Natural killer cell (primary cell): ENCODE measurements around the gene SPOCK1. TPM values are rescaled to one million over a fixed set of nuclear protein-coding genes. Genes with fewer than 3 reads are reported as not detected.

Experiments used
- ATAC-seq, 3 donors: fragments of 150-1000 bp in 2 of 3; fragments of 200-7000 bp in 1 of 3; cut with Tn5 transposase; 1 replicate in 1 of 3; 2 replicates in 2 of 3; pipeline ENCODE4 v1.10.0; 2021; ENCODE audit warnings: mild to moderate bottlenecking in 2 of 3, moderate library complexity in 2 of 3
- DNase-seq, 2 donors: peaks; one replicate each; pipeline versions ENCODE4 v3.0.0 to v3.0.0-alpha.2; 2013 to 2021; ENCODE audit warnings: mixed read lengths in 1 of 2
- H3K27ac ChIP-seq: one replicate; pipeline ENCODE4 v1.5.1; 2013; ENCODE audit warnings: mild to moderate bottlenecking, low read length
- H3K27me3 ChIP-seq: one replicate; pipeline ENCODE4 v1.6.1; 2013; ENCODE audit warnings: low read length; ENCODE audit not compliant: control insufficient read depth, insufficient read depth
- H3K36me3 ChIP-seq: one replicate; pipeline ENCODE4 v1.6.1; 2013; ENCODE audit warnings: low read length; ENCODE audit not compliant: control insufficient read depth, insufficient read depth
- H3K4me1 ChIP-seq: one replicate; pipeline ENCODE4 v1.6.1; 2013; ENCODE audit warnings: low read length; ENCODE audit not compliant: control insufficient read depth, insufficient read depth
- H3K4me3 ChIP-seq: one replicate; pipeline ENCODE4 v1.5.1; 2013; ENCODE audit warnings: low read length
- H3K9me3 ChIP-seq: one replicate; pipeline ENCODE4 v1.6.1; 2013; ENCODE audit warnings: low read length; ENCODE audit not compliant: control insufficient read depth, insufficient read depth
- H3K27ac Mint-ChIP-seq, 2 donors: one replicate each; pipeline ENCODE4 v1.8.0; 2022; ENCODE audit warnings: mild to moderate bottlenecking in 2 of 2, mixed read lengths in 2 of 2, moderate library complexity in 1 of 2
- H3K27me3 Mint-ChIP-seq, 2 donors: one replicate each; pipeline ENCODE4 v1.8.0; 2022; ENCODE audit warnings: low read depth in 2 of 2, mixed read lengths in 2 of 2
- H3K36me3 Mint-ChIP-seq: one replicate; pipeline ENCODE4 v1.8.0; 2022; ENCODE audit warnings: mixed read lengths
- H3K4me1 Mint-ChIP-seq, 2 donors: one replicate each; pipeline ENCODE4 v1.8.0; 2022; ENCODE audit warnings: mixed read lengths in 2 of 2
- H3K4me3 Mint-ChIP-seq: one replicate; pipeline ENCODE4 v1.8.0; 2022; ENCODE audit warnings: mild to moderate bottlenecking, moderate library complexity, mixed read lengths
- H3K9me3 Mint-ChIP-seq, 2 donors: one replicate each; pipeline ENCODE4 v1.8.0; 2022; ENCODE audit warnings: mixed read lengths in 2 of 2
- WGBS: methylation state at CpG from one replicate; pipeline ENCODE4 v1.1.7; 2013; ENCODE audit warnings: missing lambda C conversion rate; ENCODE audit not compliant: insufficient coverage; 5-methylcytosine and 5-hydroxymethylcytosine counted together
- intact Hi-C: fragments of 100-400 bp; cut with micrococcal nuclease; formaldehyde crosslinking; loops from one replicate; pipeline ENCODE4 v1.14.2; 2022
- total RNA-seq, 4 donors: library from RNA; stranded (reverse); fragments of 120-200 nt in 1 of 4; gene quantifications; one replicate each; pipeline versions ENCODE4 v1.2.3 to v1.2.4, GENCODE V29; 2013 to 2022
- TF ChIP-seq, protein P1 (sequence below): fragments of 200-600 bp; IDR thresholded peaks from one replicate; pipeline ENCODE4 v1.8.0; 2022; ENCODE audit warnings: antibody characterized with exemption

The SPOCK1 gene
- total RNA-seq, 3 donors from 2014 or later (not counting 1 experiment from before 2014, with no cell fraction given): 0.09 to 1.6 (median 0.61) TPM

DNA sequence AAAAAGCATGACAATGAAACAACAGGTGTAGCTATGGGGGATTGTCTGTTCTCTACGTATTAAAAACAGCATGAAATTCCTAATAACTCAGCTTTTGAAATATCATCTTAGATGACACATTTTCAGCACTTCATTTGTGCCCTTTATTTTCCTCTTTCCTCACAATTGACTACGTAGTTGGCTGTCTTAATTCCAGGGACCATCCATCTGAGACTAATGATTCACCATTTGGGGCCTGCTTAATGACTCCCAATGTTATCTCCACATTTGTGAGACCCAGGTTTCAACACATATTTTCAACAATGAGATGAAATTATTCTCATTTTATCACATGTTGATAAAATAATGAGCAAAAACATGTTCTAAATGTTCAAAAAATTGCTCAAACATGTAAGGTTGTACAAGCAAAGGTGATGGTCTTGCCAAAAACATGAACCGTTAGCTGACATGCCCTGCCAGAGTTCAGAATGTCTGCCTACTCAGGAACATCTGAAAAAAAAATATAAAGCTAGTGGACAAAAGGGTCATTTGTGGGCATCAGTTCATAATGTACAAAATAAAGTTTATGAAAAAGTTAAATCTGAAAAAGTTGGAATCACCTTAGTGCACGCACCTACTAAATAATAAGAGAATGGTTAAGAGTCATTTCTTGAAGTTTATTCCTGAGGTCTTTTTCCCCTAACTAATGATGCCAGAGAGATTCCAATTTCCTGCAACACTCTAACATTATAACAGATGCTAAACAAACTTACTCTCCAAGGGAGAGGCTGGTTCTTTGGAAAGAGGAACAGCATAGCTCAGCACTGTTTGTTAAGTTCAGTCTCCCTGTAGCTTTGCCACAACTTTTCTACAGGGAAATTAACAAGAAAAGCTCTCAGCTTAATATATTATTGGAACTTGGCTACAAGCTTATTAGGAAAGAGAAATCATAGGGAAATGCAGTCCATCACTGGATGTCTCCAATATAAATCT is 275.5 kb downstream of the SPOCK1 start:
- Mint-ChIP-seq H3K27ac (no peak overlapping the region), H3K4me3 (no peak overlapping the region), H3K4me1 (no peaks in the 10 kb centered on the region), H3K27me3 (no peaks in the 10 kb centered on the region), H3K36me3 (no peaks in the 10 kb centered on the region), H3K9me3 (no peaks in the 10 kb centered on the region)
- Histone ChIP-seq H3K27ac (no peak overlapping the region), H3K4me1 (no peaks in the 10 kb centered on the region), H3K36me3 (no peaks in the 10 kb centered on the region), H3K4me3 (no peak overlapping the region), H3K27me3 (no peaks in the 10 kb centered on the region), H3K9me3 (no peaks in the 10 kb centered on the region)
- 80% methylated on average over 3 of the region's 4 CpGs for WGBS
- DNase-seq (no peak), ATAC-seq (no peak)
- intact Hi-C loops: no loop called here
- TF ChIP-seq, protein P1, sequence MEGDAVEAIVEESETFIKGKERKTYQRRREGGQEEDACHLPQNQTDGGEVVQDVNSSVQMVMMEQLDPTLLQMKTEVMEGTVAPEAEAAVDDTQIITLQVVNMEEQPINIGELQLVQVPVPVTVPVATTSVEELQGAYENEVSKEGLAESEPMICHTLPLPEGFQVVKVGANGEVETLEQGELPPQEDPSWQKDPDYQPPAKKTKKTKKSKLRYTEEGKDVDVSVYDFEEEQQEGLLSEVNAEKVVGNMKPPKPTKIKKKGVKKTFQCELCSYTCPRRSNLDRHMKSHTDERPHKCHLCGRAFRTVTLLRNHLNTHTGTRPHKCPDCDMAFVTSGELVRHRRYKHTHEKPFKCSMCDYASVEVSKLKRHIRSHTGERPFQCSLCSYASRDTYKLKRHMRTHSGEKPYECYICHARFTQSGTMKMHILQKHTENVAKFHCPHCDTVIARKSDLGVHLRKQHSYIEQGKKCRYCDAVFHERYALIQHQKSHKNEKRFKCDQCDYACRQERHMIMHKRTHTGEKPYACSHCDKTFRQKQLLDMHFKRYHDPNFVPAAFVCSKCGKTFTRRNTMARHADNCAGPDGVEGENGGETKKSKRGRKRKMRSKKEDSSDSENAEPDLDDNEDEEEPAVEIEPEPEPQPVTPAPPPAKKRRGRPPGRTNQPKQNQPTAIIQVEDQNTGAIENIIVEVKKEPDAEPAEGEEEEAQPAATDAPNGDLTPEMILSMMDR: no peak

DNA sequence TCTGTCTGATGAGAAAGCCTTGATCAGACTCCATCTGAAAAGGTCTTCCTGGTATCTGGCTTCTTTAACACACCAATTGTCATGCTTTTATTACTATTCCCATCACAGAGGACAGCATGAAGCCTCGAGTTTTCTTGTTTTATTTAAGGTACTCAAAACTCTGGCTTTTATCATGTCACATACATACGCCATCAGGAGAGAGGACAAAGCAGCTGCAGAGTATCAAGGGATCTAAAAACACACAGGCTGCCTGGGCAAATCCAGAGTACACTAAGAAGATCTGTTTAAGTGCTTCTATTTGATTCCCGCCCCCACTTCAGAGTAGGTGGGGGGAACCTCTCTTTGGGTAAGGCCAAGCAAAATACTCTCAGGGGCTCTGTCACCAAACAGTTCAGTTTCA is 277.2 kb downstream of the SPOCK1 start:
- no peak for ATAC-seq
- H3K4me1 Mint-ChIP-seq: no peaks in the 10 kb centered on the region
- no peak for DNase-seq
- H3K4me3 ChIP-seq: no peak overlapping the region
- no peaks in the 10 kb centered on the region for H3K36me3 Mint-ChIP-seq
- WGBS: 71% methylated on average over 3 of the region's 3 CpGs
- no peaks in the 10 kb centered on the region for H3K4me1 ChIP-seq
- no peaks in the 10 kb centered on the region for H3K27me3 ChIP-seq
- H3K27ac Mint-ChIP-seq: no peak overlapping the region
- no peaks in the 10 kb centered on the region for H3K36me3 ChIP-seq
- H3K9me3 Mint-ChIP-seq: no peaks in the 10 kb centered on the region
- no peak overlapping the region for H3K27ac ChIP-seq
- TF ChIP-seq, protein P1: no peak
- intact Hi-C loops: no loop called here
- H3K27me3 Mint-ChIP-seq: no peaks in the 10 kb centered on the region
- no peaks in the 10 kb centered on the region for H3K9me3 ChIP-seq
- no peak overlapping the region for H3K4me3 Mint-ChIP-seq

DNA sequence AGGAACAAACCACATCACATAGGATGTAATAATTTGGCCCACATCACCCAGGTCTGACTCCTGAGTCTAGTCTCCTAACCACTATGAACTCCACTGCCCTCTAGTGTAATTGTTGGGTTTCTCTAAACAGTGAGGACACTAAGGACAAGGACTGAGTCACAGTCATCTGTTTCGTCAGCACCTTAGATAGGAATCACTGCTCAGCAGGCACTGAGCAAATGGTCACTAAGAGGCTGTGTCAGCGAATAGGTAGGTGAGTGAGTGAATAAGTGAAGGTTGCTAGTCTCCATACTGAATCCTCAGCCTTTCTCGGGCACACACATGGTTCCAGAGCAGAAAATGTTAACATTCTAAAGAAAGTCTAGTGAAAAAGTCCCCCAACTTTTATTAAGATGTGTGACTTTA is 278.6 kb downstream of the SPOCK1 start:
- H3K4me1 ChIP-seq: no peaks in the 10 kb centered on the region
- no peaks in the 10 kb centered on the region for H3K36me3 ChIP-seq
- H3K27me3 ChIP-seq: no peaks in the 10 kb centered on the region
- H3K4me3 ChIP-seq: no peak overlapping the region
- 51% methylated on average over 3 of the region's 3 CpGs for WGBS
- H3K27ac Mint-ChIP-seq: no peak overlapping the region
- H3K9me3 ChIP-seq: no peaks in the 10 kb centered on the region
- TF ChIP-seq, protein P1: no peak
- H3K4me1 Mint-ChIP-seq: no peaks in the 10 kb centered on the region
- H3K27ac ChIP-seq: no peak overlapping the region
- H3K27me3 Mint-ChIP-seq: no peaks in the 10 kb centered on the region
- intact Hi-C loops: no loop called here
- no peaks in the 10 kb centered on the region for H3K9me3 Mint-ChIP-seq
- H3K36me3 Mint-ChIP-seq: no peaks in the 10 kb centered on the region
- H3K4me3 Mint-ChIP-seq: no peak overlapping the region
- DNase-seq: no peak
- ATAC-seq: no peak
